Measurements from ENCODE around the gene TAS1R1.
"Not testable (repeated sequence)": the region's sequence is repeated elsewhere in the genome, so short reads cannot be mapped to it uniquely, and the experiment has no call there.

TAS1R1 gene

DNA sequence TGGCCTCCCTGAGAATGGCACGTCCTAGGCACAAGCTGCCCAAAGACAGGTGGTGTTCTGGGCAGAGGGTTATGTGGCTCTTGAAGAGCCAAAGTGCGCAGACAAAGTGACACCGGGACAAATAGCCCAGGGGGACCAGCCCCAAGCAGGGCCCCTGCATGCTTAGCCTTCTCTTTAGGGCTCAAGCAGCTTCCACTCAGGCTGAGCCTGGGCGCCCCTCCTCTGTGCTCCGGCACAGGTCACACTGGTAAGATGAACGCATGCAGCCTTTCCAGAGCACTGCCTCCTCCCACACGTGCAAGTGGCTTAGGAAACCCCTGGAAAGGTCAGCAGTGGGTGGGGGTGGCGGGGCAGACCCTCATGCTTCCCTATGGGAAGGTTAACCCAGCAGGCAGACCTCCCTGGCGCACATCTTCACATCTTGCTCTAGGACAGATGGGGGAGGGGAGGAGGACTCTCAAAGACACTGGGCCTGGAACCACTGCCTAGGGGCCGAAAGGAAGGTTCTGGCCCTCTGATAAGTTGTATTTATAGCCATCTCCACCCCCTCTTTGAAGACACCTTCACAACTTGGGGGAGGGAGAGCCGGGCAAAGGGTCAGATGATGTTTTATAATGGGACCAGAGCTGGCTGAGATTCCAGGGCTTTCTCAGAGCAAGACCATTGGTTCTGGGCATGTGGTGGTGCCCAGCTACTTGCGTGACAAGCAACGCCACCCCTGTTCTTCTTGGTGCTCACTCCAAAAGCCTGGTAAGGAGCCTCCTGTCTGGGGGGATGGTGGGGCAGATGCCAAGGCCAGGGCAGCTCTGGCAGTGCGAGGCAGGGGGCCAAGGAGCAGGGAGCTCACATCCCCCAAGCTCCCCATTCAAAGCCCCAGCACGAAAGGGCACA is 42.0 kb downstream of the TAS1R1 start:
- no peaks in the 10 kb centered on the region for H3K9me3 ChIP-seq (ENCODE audit: control insufficient read depth, insufficient read depth, low read length)
- no peak overlapping the region for H3K4me3 ChIP-seq (ENCODE audit: low read depth, low read length)
- H3K27me3 ChIP-seq (ENCODE audit: control insufficient read depth, insufficient read depth, low read length), result no peaks in the 10 kb centered on the region
- peaks cover 7% of the 10 kb centered on the region for H3K4me1 ChIP-seq (ENCODE audit: control insufficient read depth, insufficient read depth, low read length)
- H3K9ac ChIP-seq (ENCODE audit: low read depth, low read length), result no peak overlapping the region
- H3K36me3 ChIP-seq (ENCODE audit: control insufficient read depth, insufficient read depth, low read length), result peaks cover 62% of the 10 kb centered on the region

DNA sequence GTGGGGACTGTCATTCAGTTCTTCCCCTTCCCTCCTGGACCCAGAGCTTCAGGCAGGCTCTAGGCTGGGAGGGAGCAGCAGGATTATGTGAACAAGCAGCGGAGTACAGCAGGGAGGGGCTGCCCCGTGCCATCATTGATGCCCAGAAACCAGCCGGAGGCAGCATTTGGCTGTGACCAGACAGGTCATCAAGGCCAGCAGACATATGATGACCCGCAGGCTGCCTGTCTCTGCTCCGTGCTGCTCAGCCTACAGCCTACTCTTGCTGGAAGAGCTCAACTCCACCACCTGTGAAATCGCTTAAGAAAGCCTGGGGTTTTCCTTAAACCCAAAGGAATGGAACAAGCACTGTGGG is 42.6 kb downstream of the TAS1R1 start:
- Histone ChIP-seq H3K9me3 (ENCODE audit: control insufficient read depth, insufficient read depth, low read length) (no peaks in the 10 kb centered on the region), H3K27me3 (ENCODE audit: control insufficient read depth, insufficient read depth, low read length) (no peaks in the 10 kb centered on the region), H3K36me3 (ENCODE audit: control insufficient read depth, insufficient read depth, low read length) (peaks cover 57% of the 10 kb centered on the region), H3K9ac (ENCODE audit: low read depth, low read length) (no peak overlapping the region), H3K4me1 (ENCODE audit: control insufficient read depth, insufficient read depth, low read length) (peaks cover 7% of the 10 kb centered on the region), H3K4me3 (ENCODE audit: low read depth, low read length) (no peak overlapping the region)

- peaks cover 42% of the 10 kb centered on the region for H3K36me3 ChIP-seq (ENCODE audit: control insufficient read depth, insufficient read depth, low read length)
- peaks cover 12% of the 10 kb centered on the region for H3K4me1 ChIP-seq (ENCODE audit: control insufficient read depth, insufficient read depth, low read length)
- H3K4me3 ChIP-seq (ENCODE audit: low read depth, low read length), result no peak overlapping the region
- no peaks in the 10 kb centered on the region for H3K9me3 ChIP-seq (ENCODE audit: control insufficient read depth, insufficient read depth, low read length)
- H3K27me3 ChIP-seq (ENCODE audit: control insufficient read depth, insufficient read depth, low read length), result no peaks in the 10 kb centered on the region
- H3K9ac ChIP-seq (ENCODE audit: low read depth, low read length), result no peak overlapping the region
Measured at GRCh38 chr1:6599141-6599975, 44.3 kb downstream of the TAS1R1 start.

DNA sequence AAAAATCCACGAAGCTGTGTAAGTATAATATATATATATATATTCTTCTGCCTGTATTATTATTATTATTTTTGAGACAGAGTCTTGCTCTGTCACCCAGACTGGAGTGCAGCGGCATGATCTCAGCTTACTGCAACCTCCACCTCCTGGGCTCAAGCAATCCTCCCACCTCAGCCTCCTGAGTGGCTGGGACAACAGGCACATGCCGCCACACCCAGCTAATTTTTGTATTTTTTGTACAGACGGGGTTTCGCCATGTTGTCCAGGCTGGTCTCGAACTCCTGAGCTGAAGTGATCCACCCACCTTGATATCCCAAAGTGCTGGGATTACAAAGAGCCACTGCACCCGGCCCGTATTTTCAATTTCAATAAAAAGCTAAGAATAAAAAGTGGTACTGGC is 44.9 kb downstream of the TAS1R1 start:
- Histone ChIP-seq H3K4me3 (ENCODE audit: low read depth, low read length) (peak overlapping the region; percentile 85), H3K36me3 (ENCODE audit: control insufficient read depth, insufficient read depth, low read length) (peaks cover 37% of the 10 kb centered on the region), H3K4me1 (ENCODE audit: control insufficient read depth, insufficient read depth, low read length) (peaks cover 13% of the 10 kb centered on the region), H3K9ac (ENCODE audit: low read depth, low read length) (peak overlapping the region; percentile 74)
- not testable (repeated sequence) for H3K9me3 ChIP-seq (ENCODE audit: control insufficient read depth, insufficient read depth, low read length); H3K27me3 ChIP-seq (ENCODE audit: control insufficient read depth, insufficient read depth, low read length)

GRCh38 chr1:6600410-6601048 is 45.4 kb downstream of the TAS1R1 start:
- peaks cover 13% of the 10 kb centered on the region for H3K4me1 ChIP-seq (ENCODE audit: control insufficient read depth, insufficient read depth, low read length)
- H3K27me3 ChIP-seq (ENCODE audit: control insufficient read depth, insufficient read depth, low read length), result no peaks in the 10 kb centered on the region
- no peaks in the 10 kb centered on the region for H3K9me3 ChIP-seq (ENCODE audit: control insufficient read depth, insufficient read depth, low read length)
- peaks cover 32% of the 10 kb centered on the region for H3K36me3 ChIP-seq (ENCODE audit: control insufficient read depth, insufficient read depth, low read length)
- H3K9ac ChIP-seq (ENCODE audit: low read depth, low read length), result peak overlapping the region; percentile 74
- H3K4me3 ChIP-seq (ENCODE audit: low read depth, low read length), result peak overlapping the region; percentile 85

- H3K9ac ChIP-seq (ENCODE audit: low read depth, low read length), result peak overlapping the region; percentile 74
- peaks cover 25% of the 10 kb centered on the region for H3K36me3 ChIP-seq (ENCODE audit: control insufficient read depth, insufficient read depth, low read length)
- no peaks in the 10 kb centered on the region for H3K27me3 ChIP-seq (ENCODE audit: control insufficient read depth, insufficient read depth, low read length)
- peak overlapping the region; percentile 85 for H3K4me3 ChIP-seq (ENCODE audit: low read depth, low read length)
- H3K4me1 ChIP-seq (ENCODE audit: control insufficient read depth, insufficient read depth, low read length), result peaks cover 13% of the 10 kb centered on the region
- H3K9me3 ChIP-seq (ENCODE audit: control insufficient read depth, insufficient read depth, low read length), result no peaks in the 10 kb centered on the region
Measured at GRCh38 chr1:6601049-6601922, 46.2 kb downstream of the TAS1R1 start.

- Histone ChIP-seq H3K9ac (ENCODE audit: low read depth, low read length) (peak overlapping the region; percentile 60), H3K9me3 (ENCODE audit: control insufficient read depth, insufficient read depth, low read length) (no peaks in the 10 kb centered on the region), H3K4me1 (ENCODE audit: control insufficient read depth, insufficient read depth, low read length) (peaks cover 13% of the 10 kb centered on the region), H3K4me3 (ENCODE audit: low read depth, low read length) (peak overlapping the region; percentile 85), H3K27me3 (ENCODE audit: control insufficient read depth, insufficient read depth, low read length) (no peaks in the 10 kb centered on the region), H3K36me3 (ENCODE audit: control insufficient read depth, insufficient read depth, low read length) (peaks cover 19% of the 10 kb centered on the region)
Measured at GRCh38 chr1:6601923-6602668, 47.0 kb downstream of the TAS1R1 start.

- H3K4me1 ChIP-seq (ENCODE audit: control insufficient read depth, insufficient read depth, low read length), result peaks cover 13% of the 10 kb centered on the region
Measured at GRCh38 chr1:6602669-6603237, 47.6 kb downstream of the TAS1R1 start, which contains the start of gene KLHL21. Gene KLHL21, minus strand, starts transcription at chr1:6602869. Its CDS starts 52 bp downstream, at chr1:6602817.

DNA sequence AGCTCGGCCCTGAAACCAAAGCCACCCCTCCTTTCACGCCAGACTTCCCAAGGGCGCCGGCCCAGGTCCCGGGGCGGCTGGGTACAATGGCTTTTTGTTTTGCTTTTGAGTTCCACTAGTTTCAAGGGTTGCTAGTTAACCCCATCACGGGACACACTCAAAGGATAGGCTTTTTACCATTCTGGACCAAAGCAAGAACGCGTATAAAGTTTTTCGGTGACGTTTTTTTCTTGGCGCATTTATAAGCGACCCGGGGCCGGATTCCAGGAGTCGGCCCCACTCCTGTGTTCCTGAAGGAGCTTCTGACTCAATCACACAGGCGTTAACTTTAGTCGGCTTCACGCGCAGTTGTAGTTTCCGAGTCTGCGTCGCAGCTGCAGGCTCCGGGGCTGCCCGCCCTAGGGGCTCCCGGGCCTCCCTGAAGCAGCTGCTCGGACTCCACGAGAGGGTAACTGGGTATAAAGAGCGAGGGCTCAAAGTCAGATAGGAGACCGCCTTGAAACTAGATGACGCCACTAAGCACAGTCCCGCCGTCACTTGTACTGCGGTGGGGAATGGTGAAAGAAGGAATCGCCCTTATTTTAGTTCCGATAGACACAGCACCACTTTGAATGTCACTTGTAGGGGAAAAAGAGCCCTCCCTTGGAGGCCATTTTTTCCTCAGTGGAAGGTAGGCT is 48.3 kb downstream of the TAS1R1 start:
- Histone ChIP-seq H3K36me3 (ENCODE audit: control insufficient read depth, insufficient read depth, low read length) (peaks cover 8% of the 10 kb centered on the region), H3K9ac (ENCODE audit: low read depth, low read length) (peak overlapping the region; percentile 87), H3K9me3 (ENCODE audit: control insufficient read depth, insufficient read depth, low read length) (no peaks in the 10 kb centered on the region), H3K4me3 (ENCODE audit: low read depth, low read length) (peak overlapping the region; percentile 68), H3K4me1 (ENCODE audit: control insufficient read depth, insufficient read depth, low read length) (peaks cover 13% of the 10 kb centered on the region), H3K27me3 (ENCODE audit: control insufficient read depth, insufficient read depth, low read length) (no peaks in the 10 kb centered on the region)

More at GRCh38 chr1:6602669-6603237, 47.6 kb downstream of the TAS1R1 start, which contains the start of gene KLHL21:
- H3K36me3 ChIP-seq (ENCODE audit: control insufficient read depth, insufficient read depth, low read length), result peaks cover 14% of the 10 kb centered on the region
- no peaks in the 10 kb centered on the region for H3K9me3 ChIP-seq (ENCODE audit: control insufficient read depth, insufficient read depth, low read length)
- peak within 1 kb of the TSS; percentile 87 for H3K9ac ChIP-seq (ENCODE audit: low read depth, low read length)
- no peaks in the 10 kb centered on the region for H3K27me3 ChIP-seq (ENCODE audit: control insufficient read depth, insufficient read depth, low read length)
- peak within 1 kb of the TSS; percentile 85 for H3K4me3 ChIP-seq (ENCODE audit: low read depth, low read length)
